Activated CD4-positive, alpha-beta T cell treated with anti-CD3 and anti-CD28 coated beads, Interleukin-2, amount 50 U/mL, for 48 hours (primary cell): ENCODE results near the gene SLC49A4.

Source experiments
- DNase-seq, 2 experiments: peaks; one replicate each; pipeline ENCODE4 v3.0.0-alpha.2; 2020

SLC49A4 gene

DNA sequence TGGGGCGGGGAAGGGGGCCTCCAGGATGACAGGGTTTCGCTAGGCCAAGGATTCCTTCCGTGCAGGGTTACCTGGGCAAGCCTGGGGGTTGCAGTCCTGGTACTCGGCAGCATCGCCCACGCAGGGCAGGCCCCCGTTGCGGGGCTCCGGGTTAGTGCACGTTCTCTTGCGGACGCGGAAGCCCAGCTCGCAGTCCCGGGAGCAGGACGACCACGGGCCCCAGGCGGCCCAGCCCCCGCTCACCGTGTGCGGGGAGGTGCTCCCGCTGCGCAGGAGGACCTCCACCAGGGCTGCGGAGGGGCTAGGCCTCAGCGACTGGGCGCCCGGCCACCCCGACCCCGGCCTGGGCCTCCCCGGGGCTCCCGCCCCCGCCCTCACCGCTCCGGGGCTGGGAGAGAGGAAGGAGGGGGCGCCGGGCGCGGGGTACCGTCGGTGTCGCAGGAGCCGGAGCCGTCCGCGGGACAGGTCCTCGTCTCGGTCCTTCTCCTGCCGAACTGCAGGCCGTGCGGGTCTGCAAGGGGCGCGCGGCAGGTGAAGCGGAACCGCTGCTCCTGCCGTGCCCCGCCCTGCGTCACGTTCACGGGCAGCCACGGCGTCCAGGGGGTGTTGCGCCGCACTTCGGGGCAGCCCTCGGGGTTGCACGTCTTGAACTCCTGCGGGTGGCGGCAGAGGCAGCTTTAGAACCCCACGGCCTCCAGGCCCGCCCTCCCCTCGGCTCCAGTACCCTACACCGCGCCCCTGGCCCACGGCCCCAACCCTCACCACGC lies 118.1 kb downstream of the SLC49A4 start:
- DNase-seq = no peak

DNA sequence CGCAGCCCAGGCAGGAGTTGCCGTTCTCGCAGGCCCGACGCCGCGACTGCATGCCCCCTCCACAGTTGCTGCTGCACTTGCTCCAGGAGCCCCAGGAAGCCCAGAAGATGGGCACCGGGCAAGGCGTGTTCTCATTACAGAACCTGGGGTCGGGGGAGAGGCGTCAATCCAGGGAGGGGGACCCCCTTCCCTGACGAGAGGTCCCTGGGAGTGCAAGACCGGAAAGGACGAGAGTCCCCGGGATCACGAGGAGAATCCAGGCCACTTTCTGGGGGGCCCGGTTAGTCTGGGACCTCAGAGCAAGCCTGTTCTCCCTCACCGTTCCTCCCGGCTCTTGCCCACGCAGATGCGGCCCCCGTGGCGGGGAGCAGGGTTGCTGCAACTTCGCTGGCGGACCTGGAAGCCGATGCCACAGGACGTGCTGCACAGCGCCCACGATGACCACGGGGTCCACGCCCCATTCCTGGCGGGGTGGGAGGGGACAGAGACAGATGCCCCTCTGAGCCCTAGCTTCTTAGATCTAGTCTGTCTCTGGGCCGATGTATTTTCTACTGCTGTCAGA lies 118.8 kb downstream of the SLC49A4 start:
- DNase-seq = no peak

DNA sequence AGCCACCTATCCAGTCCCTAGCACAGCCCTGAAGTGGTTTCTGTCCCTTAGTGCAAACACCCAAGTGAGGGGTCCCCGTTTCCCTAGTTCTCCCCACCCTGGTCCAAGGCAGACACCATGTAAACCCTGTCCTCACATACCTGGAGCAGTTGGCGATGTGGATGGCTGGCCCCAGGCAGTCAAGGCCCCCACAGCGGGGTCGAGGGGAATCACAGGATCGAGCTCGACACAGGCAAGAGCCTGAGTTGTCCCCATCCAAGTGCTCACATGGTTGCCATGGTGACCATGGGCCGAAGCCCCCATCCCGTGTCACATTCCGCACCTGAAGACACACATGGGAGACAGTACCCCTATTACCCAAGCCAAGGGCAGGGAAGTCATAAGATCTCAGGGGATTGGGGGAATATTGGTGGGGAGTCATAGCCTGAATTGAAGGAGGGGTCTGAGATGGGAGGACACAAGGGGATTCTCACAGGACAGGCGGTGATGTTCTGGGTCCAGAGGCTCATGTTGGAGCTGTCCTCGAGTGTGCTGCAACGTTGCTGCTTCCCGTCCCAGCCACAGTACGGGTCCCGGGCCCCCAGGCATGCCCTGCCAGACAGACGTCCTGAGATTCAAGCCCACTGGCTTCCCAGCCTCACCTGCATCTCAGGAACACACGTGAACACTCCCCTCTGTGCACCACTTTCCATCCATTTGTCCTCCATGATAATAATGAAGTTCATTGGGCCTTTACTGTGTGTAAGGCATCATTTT lies 120.6 kb downstream of the SLC49A4 start:
- DNase-seq = no peak

DNA sequence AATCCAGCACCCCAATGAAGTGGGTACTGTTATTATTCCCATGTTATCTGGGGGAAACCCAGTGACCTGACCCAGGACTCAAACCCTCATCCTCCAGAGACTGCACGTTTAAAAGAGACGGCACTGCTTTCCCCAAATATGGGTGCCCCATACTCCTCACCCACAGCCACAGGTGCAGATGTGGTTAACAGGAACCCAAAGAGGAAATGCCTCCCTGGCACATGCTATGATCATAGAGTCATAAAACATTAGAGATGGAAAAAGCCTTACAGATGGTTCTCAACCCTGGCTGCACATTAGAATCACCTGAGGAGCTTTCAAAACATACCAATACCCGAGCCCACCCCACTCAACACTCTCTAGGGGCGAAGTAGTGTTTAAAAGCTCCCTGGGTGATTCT lies 121.2 kb downstream of the SLC49A4 start:
- DNase-seq = no peak

DNA sequence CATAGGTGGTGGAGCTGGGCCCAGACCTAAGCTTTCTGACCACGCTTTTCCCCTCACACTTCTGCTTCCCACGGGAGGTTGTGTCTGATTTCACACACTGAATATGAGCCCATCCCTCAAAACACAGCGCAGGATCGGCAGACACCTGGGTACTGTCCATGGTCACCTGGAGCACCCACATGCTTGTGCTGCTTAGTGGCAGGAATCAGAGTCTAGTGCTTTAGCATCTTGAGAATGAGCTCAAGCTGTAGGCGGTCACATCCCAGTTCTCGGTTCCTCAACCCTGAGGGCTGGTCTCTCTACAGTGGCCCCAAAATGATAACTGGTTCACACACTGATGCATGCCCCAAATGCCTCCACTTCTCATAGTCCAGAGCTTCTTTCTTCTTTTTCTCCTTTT lies 121.7 kb downstream of the SLC49A4 start:
- DNase-seq = no peak

DNA sequence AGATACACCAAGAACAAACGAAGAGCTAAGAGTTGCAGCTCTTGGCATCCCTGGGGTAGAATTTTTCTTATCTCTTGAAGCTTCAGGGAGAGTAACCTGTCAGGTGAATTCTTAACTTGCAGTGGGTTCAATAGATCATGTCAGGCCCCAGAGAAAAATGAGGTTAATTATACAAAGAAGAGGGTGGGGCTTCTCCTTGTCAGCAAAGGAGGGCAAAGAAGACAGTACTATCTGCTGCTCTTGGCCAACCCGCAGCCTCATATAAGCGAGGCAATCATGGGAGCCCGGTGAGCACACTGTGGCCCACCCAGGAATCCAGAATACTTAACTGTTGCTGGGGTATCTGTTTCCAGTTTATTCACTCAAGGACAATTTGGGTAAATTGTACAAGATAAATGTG lies 122.5 kb downstream of the SLC49A4 start:
- no peak for DNase-seq

DNA sequence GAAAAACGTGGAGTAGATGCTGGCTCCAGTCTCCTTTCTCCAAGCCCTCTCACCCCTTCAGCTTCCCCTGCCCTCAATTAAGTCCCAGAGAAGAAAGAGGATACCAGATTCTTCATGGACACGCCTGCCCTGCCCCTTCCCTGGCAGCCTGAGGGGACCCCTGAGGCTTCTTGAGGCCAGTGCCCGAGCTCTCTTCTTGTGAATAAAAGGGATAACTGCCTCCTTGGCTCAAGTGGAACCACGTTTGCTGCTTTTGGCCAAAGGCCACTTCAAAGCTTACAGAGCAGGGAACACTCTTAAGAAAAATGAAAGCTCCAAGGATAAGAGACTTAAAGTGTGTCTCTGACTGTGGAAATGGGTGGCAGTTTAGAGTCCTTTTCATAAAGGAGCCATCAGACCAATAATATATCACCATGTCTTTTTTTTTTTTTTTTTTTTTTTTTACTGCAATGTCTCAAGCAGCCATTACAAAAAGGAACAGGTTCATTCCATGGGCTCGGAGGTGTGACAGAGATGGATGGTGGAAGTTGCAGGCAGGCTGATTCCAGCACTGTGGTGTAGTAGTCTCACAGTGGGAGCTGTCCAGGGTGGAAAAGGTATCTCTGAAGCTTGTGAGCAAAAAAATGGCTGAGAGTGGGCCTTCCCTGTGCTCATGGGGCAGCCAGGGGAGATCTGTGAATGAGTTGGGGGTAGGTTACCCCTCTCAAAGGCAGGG lies 123.9 kb downstream of the SLC49A4 start:
- DNase-seq = no peak

DNA sequence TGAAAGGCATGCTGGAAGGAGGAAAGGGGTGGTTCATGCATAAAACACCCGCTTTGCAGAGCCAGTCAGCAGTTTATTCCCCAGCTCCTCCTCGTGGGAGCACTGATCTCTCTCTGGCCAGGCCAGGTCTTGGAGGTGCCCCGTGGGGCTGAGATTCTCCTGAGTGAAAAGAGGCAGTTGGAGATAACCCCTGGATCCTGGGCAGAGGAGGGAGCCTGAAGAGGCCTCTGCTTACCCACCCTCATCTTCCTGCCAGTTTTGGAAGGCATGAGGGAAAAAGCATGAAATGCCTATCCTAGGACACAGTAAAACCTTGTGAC lies 124.4 kb downstream of the SLC49A4 start:
- DNase-seq = no peak

DNA sequence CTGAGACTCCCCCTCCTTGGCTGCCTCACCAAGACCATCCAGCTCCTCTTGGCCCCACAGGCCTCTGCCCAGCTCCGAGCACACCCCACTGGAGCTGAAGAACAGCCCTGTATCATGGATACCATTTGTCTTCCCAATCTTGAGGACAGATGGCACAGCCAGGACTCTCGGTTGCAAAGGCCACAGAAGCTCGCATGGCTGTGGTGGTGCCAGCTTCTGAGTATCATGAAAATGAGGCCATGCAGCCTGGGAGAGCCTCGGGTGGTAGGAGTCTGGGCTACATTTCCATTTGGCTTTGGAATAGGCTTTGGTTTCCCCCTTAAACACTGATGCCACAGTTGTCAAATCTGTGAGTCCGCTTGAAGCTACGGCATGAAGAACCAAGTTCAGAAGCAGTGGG lies 126.1 kb downstream of the SLC49A4 start:
- DNase-seq = no peak

DNA sequence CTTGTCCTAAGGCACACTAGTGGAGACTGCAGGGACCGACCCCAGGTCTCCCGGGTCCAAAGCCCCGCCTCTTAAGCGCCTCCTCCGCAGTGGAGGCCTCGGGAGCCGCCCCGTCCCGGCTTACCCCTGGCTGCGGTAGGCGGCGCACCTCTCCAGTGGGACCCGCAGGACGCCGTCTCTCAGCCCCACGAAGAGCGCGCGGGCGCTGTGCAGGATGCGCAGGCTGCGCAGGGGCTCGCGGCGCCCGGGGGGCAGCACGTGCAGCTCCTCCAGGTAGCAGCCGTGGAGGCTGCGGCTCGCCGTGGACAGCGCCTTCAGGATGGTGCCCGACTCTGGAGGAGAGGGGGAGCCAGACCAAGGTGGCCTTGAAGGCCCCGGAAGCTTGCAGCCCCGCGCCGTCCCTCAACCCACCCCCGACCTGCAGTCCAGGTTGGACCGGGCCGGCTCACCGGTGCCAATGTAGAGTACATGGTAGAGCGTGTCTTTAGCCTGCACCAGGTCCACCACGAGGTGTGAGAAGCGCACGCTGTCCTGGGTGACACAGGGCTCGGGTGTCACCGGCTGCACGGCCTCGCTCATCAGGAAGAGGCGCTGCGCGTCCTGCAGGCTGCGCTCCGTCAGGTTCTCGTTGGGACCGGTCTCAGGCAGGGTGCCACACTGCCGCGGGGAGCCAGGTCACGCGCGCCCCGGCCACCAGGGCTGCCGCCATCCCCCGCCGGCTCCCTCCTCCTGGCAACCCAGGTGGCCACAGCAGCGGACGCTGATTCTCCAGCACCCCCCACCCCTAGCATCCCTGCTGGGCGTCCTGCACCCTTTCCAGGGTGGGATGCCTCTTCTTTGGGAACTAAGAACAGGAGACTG lies 127.2 kb downstream of the SLC49A4 start:
- DNase-seq = peak; percentile 28 to 48

DNA sequence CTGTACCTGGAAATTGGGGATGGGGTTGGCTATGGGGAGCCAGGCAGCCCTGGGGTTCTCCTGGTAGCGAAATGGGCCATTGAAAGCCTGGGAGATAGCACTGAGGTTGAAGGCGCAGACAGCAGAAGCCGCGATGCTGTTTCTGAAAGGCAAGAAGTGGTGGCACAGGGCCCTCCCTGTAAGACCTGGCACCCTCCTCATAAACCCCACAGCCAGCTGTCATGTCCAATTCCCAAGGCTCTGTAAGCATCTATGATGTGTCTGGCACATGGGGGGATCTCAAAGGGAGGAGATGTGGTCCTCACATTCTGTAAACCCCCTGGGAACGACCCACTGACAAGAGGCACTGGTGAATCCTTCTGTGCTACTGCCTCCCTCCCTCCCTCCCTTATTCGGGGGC lies 128.7 kb downstream of the SLC49A4 start:
- DNase-seq = no peak

DNA sequence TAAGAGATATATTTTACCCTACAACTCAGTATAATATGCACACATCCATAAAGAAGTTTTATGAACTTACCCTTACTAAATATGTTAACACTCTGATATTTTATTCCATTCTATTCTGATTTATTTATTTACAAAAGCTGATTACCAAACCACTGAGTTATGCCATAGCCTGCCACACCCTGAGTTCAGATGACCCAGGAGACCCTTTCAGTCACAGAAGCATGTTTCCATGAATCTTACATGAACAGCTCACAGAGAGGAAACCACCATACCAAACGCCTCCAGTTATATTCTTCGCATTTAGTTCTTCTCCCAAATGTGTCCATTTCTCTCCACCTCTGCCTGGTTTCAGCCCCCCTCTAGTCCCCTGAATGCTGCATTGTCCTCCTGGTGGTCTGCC lies 129.2 kb downstream of the SLC49A4 start:
- no peak for DNase-seq

DNA sequence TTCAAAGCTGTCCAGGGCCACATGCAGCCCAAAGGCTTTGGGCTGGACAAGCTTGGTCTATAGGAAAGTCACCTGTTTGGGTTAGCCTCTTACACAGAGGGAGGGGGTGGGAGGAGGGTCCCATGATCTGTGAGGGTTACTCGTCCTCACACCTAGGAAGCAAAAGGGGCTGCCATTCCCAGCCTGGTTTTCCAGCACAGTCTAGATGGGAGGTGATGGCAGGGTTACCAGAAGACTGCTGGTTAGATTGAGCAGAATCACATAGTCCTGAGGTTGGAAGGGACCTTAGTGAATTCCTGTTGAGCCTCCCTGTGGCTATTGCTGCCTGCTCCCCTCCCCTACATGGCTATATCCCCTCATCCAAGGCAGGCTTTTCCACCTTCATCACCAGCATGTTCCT lies 130.9 kb downstream of the SLC49A4 start:
- no peak for DNase-seq

DNA sequence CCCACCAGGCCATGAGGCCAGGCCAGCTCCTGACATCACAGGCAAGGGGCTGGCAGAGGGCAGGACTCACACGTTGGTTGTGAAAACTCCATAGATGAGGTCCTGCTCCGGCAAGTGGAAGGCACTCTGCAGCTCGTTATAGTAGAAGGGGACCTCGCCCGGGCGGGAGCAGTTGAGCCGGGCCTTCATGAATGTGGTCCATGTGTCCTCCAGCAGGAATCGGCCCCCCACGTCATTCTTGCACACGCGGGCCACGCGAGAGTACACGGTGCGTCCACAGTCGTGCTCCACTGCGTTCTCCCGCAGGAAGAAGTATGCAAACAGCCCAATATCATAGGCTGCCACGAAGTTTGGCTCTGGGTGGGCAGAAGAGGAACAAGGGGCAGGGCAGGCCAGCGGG lies 131.5 kb downstream of the SLC49A4 start:
- no peak for DNase-seq

DNA sequence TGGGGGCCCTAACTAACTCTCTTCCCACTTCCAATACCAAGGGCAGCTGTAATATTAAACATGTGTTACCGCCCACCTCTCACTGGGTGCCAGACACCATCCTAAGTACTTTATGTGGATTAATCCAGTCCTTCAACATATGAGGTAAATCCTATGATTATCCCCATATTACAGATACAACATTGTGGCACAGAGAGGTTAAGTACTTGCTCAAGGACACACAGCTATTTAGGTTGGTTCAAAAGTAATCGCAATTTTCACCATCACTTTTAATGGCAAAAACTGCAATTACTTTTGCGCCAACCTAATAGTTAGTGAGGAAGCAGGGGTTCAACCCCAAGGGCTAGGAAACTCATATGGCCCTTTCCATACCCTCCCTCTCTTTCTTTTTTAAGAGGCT lies 131.9 kb downstream of the SLC49A4 start:
- no peak for DNase-seq

DNA sequence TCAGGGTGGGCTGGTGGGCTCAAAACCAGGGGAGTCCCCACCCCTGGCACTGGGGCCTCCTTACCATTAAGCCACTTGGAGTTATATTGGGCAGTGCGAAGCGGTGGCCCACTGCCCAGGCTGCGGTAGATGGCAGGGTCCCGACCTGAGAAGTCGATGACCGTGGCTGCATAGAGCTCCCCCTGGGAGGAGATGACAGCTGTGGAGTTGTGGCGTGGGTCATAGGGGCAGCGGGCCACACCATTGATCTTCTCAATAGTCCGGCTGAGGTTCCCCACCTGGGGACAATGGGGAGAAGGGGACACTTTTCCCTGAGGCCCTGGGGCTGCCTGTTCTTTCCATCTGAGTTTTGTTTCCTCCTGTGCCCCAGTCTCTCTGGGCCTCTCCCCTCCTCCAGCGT lies 132.9 kb downstream of the SLC49A4 start:
- no peak for DNase-seq

DNA sequence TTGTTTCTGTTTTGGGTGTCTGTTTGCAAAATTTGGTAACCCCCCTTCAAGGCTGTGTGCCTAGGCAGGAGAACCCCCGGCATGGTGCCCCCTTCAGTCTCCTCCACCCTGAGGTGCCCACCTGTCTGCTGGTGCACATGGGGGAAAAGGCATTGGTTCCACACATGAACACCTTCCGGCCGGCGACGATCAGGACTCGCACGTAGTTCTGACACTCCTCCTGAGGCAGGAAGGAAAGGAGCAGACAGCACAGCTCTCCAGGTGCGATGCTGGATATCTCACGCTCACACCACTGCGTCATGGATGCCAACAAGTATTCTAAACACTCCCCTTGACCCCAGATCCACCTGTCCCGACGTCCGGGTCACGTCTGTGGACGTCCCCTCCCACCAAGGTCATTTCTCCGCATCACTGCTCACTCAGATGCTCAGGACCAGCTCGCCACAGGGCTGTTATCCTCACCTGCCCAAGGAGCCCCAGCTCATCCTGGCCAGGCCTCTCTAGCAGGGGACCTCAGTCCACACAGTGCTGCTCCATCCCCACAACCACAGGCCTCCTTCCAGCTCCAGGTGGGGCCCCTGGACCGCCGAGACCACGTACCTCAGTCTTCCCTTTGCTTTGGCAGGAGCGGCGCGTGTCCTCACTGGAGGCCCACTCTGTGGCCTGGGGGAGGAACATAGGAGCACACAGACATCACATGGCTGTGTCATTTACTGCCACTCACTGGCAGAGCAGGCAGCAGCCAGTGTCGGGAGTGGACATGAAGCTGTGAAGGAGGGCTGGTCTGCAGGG lies 133.7 kb downstream of the SLC49A4 start:
- DNase-seq = no peak

DNA sequence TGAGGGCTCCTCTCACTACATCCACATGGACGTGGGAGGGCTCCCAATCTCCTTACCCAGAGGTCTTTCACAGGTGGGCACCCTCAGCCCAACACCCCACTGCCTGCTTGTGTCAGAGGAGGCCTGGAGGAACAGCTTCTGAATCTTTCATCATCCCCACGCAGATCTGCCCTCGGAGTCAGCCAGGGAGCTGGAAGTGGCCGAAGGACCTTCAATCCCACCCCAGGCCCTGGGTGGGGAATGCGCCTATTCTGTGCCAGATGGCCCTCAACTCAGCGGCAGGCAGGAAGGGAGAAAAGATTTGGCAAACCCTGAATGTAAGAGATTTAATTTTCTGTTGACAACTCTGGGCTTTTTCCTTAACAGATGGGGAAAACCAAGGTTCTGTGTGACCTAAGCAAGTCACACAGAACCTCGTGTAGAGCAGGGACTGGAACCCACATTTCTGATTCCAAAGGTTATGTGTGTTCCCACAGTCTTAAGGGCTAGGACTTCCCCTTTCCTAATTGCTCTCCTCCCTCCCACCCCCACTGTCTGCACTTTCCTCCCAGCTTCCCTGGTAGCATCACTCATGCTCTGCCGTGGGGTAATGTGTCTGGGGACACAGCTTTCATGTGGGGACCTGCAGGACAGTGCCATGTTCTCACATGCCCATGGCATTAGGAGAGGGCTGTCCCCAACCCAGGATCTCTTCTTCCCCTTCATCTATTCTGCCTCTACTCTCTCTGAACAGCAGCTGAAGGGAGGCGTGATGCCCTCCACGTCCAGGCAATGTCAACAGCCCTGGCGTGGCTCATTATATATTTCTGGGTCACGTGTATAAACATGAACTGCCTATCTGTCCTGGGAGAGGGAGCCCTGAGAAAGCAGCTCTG lies 134.6 kb downstream of the SLC49A4 start:
- DNase-seq = no peak

DNA sequence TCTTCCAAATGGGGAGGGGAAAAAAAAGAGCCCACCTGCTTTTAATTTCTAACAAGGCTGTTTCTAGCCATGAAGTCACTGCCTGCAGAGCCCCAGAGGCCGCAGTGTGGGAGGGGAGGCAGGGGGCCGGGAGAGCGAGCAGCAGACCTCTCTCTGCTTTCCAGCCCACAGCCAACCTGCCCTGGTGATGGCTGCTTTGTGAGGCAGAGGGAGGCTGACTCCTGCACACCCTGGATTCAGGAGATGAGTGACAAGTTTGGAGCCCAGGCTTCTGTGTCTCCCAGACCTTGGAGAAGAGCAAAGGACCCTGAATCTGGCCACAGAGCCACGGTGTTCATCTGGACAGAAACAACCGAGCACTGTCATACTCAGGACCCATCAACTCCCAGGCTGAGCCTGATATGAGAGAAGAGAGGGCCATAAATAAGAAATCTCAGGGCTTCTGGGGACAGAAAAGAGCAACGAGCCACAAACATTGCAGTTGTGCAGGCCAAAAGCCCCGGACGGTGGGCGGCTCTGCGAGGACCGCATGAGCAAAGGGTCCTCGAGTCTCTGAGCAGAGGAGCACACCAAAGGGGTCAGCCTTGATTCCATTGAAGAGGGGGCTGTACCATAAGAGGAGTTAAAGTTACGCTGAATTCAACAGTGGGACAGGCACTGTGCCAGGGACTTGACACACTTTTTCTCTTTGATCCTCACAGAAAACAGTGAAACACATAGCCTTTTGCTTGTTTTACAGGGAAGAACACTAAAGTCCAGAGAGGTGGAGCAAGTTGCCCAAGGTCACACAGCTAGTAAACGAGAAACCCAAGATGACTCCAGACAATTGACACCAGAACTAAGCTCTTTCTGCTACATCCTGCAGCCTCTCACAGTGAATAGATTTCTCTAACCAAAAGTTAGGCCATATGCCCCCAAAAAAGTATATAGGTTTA lies 135.5 kb downstream of the SLC49A4 start:
- DNase-seq = no peak
